ENCODE results near the gene LMX1B.

Gene LMX1B

DNA sequence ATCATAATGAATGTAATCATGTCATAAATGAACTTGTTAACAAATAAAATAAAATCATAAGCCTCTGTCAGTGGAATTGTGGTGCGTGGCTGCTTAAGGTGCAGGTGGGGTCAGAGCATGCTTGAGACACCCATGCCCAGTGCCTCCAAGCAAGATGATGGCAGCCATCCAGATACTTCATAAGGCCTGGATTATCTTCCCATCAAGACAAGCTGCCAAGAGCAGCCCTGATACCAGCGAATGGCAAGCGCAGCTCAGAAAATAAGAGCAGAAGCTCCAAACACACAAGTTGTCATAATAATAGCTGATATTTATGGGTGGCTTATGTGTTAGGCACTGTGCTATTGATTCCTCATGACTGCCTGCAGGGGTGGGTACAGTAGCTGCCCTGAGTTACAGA, 21.8 kb upstream of the LMX1B start:
- DNase-seq (ENCODE audit: low read depth), result no peak
- H3K4me3 ChIP-seq (ENCODE audit: low read depth, low read length), result no peak overlapping the region
- TF ChIP-seq MYC (IDR thresholded peaks at IDR 0.05; ENCODE audit: low read depth, low read length), result no peak
- no peak for TF ChIP-seq CTCF (IDR thresholded peaks at IDR 0.05; ENCODE audit: low read depth, low read length)
- no peak for TF ChIP-seq MAX (IDR thresholded peaks at IDR 0.05; ENCODE audit: low read depth, low read length)
- no peak for TF ChIP-seq POLR2A (IDR thresholded peaks at IDR 0.05; ENCODE audit: extremely low read depth, insufficient read length)

DNA sequence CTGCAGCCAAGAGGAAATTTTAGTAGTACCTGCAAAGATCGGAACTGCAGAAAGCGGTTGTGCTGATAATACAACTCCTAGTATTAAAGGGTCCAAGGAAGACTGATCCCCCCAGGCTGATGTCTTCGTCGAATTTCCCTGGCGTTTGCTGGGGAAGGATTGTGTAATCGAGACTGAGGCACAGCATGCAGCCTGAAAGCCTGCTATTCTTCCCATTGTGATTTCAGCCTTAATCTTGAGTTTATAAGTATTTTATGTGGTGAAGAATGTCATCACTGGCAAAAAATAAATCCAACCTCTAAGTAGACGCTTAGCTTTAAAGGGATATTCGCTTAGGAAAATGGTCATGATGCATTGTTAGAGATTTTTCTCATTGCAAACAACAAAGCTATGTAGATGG, 21.3 kb upstream of the LMX1B start:
- TF ChIP-seq MYC (IDR thresholded peaks at IDR 0.05; ENCODE audit: low read depth, low read length), result no peak
- no peak for TF ChIP-seq POLR2A (IDR thresholded peaks at IDR 0.05; ENCODE audit: extremely low read depth, insufficient read length)
- TF ChIP-seq MAX (IDR thresholded peaks at IDR 0.05; ENCODE audit: low read depth, low read length), result no peak
- no peak for TF ChIP-seq CTCF (IDR thresholded peaks at IDR 0.05; ENCODE audit: low read depth, low read length)
- no peak overlapping the region for H3K4me3 ChIP-seq (ENCODE audit: low read depth, low read length)
- DNase-seq (ENCODE audit: low read depth), result no peak

GRCh38 chr9:126595982-126596381, 17.7 kb upstream of the LMX1B start:
- H3K4me3 ChIP-seq (ENCODE audit: low read depth, low read length), result no peak overlapping the region
- TF ChIP-seq POLR2A (IDR thresholded peaks at IDR 0.05; ENCODE audit: extremely low read depth, insufficient read length) (no peak), CTCF (IDR thresholded peaks at IDR 0.05; ENCODE audit: low read depth, low read length) (no peak), MAX (IDR thresholded peaks at IDR 0.05; ENCODE audit: low read depth, low read length) (no peak), MYC (IDR thresholded peaks at IDR 0.05; ENCODE audit: low read depth, low read length) (no peak)
- DNase-seq (ENCODE audit: low read depth), result no peak

- TF ChIP-seq POLR2A (IDR thresholded peaks at IDR 0.05; ENCODE audit: extremely low read depth, insufficient read length) (no peak), MAX (IDR thresholded peaks at IDR 0.05; ENCODE audit: low read depth, low read length) (no peak), MYC (IDR thresholded peaks at IDR 0.05; ENCODE audit: low read depth, low read length) (no peak), CTCF (IDR thresholded peaks at IDR 0.05; ENCODE audit: low read depth, low read length) (no peak)
- no peak for DNase-seq (ENCODE audit: low read depth)
Measured at GRCh38 chr9:126599047-126599650, 14.6 kb upstream of the LMX1B start.

GRCh38 chr9:126604059-126605055, 9.4 kb upstream of the LMX1B start:
- no peak overlapping the region for H3K4me3 ChIP-seq (ENCODE audit: low read depth, low read length)
- TF ChIP-seq MYC (IDR thresholded peaks at IDR 0.05; ENCODE audit: low read depth, low read length), result no peak
- no peak for TF ChIP-seq CTCF (IDR thresholded peaks at IDR 0.05; ENCODE audit: low read depth, low read length)
- TF ChIP-seq MAX (IDR thresholded peaks at IDR 0.05; ENCODE audit: low read depth, low read length), result no peak
- TF ChIP-seq POLR2A (IDR thresholded peaks at IDR 0.05; ENCODE audit: extremely low read depth, insufficient read length), result no peak
- no peak for DNase-seq (ENCODE audit: low read depth)

More at GRCh38 chr9:126599047-126599650, 14.6 kb upstream of the LMX1B start:
- H3K4me3 ChIP-seq (ENCODE audit: low read depth, low read length), result no peak overlapping the region
